ENCODE results near the gene HSP90AA1.

- TF ChIP-seq CTCF (IDR thresholded peaks at IDR 0.05; ENCODE audit: low read depth, low read length, poor library complexity, severe bottlenecking) (no peak), EZH2phosphoT487 (IDR thresholded peaks at IDR 0.05; ENCODE audit: borderline replicate concordance, low read length) (no peak)
Measured at GRCh38 chr14:102040153-102040552, 46.7 kb downstream of the HSP90AA1 start.
